ENCODE data around the gene PHACTR4. TPM values are rescaled to one million over a fixed set of nuclear protein-coding genes. Genes with fewer than 3 reads are reported as not detected.

Gene PHACTR4
- total and polyA plus RNA-seq, 9 of the 15 experiments (the other 6 are each of a cell fraction or from before 2014, with no cell fraction given) = 6.4 to 43.6 (median 14.2) TPM

- TF ChIP-seq HNRNPLL (IDR thresholded peaks at IDR 0.05; ENCODE audit: low read depth, low read length, poor library complexity, severe bottlenecking) (peak; percentile 64), JUND (IDR thresholded peaks at IDR 0.05; ENCODE audit: borderline replicate concordance, low read depth, low read length) (peak; percentile 62), JUND (tag; IDR thresholded peaks at IDR 0.05; ENCODE audit: borderline replicate concordance, low read depth, low read length) (peak; percentile 44; the same call in 1 of the 3 replicates), CTBP1 (IDR thresholded peaks at IDR 0.05; ENCODE audit: borderline replicate concordance) (peak; percentile 84), LCOR (CRISPR knock-in tag; IDR thresholded peaks at IDR 0.05) (peak; percentile 77; the same call in 1 of the 2 replicates), EGR1 (conservative IDR thresholded peaks at IDR 0.05) (peak; percentile 20; the same call in 1 of the 2 replicates), RBM22 (IDR thresholded peaks at IDR 0.05; ENCODE audit: low read depth, low read length, poor library complexity, severe bottlenecking) (peak; percentile 65), ZBTB40 (IDR thresholded peaks at IDR 0.05) (peak; percentile 80), ZBTB40 (CRISPR knock-in tag; IDR thresholded peaks at IDR 0.05) (no peak), GATAD2B (IDR thresholded peaks at IDR 0.05; ENCODE audit: borderline replicate concordance) (no peak)
- TF ChIP-seq, protein P1, sequence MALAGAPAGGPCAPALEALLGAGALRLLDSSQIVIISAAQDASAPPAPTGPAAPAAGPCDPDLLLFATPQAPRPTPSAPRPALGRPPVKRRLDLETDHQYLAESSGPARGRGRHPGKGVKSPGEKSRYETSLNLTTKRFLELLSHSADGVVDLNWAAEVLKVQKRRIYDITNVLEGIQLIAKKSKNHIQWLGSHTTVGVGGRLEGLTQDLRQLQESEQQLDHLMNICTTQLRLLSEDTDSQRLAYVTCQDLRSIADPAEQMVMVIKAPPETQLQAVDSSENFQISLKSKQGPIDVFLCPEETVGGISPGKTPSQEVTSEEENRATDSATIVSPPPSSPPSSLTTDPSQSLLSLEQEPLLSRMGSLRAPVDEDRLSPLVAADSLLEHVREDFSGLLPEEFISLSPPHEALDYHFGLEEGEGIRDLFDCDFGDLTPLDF (CRISPR knock-in tag; IDR thresholded peaks at IDR 0.05) = peak; percentile 97
- TF ChIP-seq, protein P2, sequence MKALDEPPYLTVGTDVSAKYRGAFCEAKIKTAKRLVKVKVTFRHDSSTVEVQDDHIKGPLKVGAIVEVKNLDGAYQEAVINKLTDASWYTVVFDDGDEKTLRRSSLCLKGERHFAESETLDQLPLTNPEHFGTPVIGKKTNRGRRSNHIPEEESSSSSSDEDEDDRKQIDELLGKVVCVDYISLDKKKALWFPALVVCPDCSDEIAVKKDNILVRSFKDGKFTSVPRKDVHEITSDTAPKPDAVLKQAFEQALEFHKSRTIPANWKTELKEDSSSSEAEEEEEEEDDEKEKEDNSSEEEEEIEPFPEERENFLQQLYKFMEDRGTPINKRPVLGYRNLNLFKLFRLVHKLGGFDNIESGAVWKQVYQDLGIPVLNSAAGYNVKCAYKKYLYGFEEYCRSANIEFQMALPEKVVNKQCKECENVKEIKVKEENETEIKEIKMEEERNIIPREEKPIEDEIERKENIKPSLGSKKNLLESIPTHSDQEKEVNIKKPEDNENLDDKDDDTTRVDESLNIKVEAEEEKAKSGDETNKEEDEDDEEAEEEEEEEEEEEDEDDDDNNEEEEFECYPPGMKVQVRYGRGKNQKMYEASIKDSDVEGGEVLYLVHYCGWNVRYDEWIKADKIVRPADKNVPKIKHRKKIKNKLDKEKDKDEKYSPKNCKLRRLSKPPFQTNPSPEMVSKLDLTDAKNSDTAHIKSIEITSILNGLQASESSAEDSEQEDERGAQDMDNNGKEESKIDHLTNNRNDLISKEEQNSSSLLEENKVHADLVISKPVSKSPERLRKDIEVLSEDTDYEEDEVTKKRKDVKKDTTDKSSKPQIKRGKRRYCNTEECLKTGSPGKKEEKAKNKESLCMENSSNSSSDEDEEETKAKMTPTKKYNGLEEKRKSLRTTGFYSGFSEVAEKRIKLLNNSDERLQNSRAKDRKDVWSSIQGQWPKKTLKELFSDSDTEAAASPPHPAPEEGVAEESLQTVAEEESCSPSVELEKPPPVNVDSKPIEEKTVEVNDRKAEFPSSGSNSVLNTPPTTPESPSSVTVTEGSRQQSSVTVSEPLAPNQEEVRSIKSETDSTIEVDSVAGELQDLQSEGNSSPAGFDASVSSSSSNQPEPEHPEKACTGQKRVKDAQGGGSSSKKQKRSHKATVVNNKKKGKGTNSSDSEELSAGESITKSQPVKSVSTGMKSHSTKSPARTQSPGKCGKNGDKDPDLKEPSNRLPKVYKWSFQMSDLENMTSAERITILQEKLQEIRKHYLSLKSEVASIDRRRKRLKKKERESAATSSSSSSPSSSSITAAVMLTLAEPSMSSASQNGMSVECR (CRISPR knock-in tag; IDR thresholded peaks at IDR 0.05) = peak; percentile 77
Observed at GRCh38 chr1:28369371-28370238, at the start of gene PHACTR4 (continued).

Data from K562 (cell line).